ENCODE data around the gene BBS9.

The BBS9 gene

GRCh38 chr7:33643530-33643929 lies 514.2 kb downstream of the BBS9 start:
- no peak for TF ChIP-seq CTCF (conservative IDR thresholded peaks at IDR 0.05; ENCODE audit: low read length)
- no peak overlapping the region for H3K4me3 ChIP-seq (ENCODE audit: low read length)
- DNase-seq (ENCODE audit: low read depth), result no peak

- no peak for TF ChIP-seq CTCF (conservative IDR thresholded peaks at IDR 0.05; ENCODE audit: low read length)
- no peak for DNase-seq (ENCODE audit: low read depth)
- no peak overlapping the region for H3K4me3 ChIP-seq (ENCODE audit: low read length)
These were observed 515.1 kb downstream of the BBS9 start for GRCh38 chr7:33644489-33644888.

- no peak for TF ChIP-seq CTCF (conservative IDR thresholded peaks at IDR 0.05; ENCODE audit: low read length)
- H3K4me3 ChIP-seq (ENCODE audit: low read length), result no peak overlapping the region
- peak; percentile 73 for DNase-seq (ENCODE audit: low read depth)
These were observed 515.7 kb downstream of the BBS9 start for GRCh38 chr7:33645104-33645503.

- TF ChIP-seq CTCF (conservative IDR thresholded peaks at IDR 0.05; ENCODE audit: low read length), result no peak
- H3K4me3 ChIP-seq (ENCODE audit: low read length), result no peak overlapping the region
- DNase-seq (ENCODE audit: low read depth), result no peak
These were observed 516.8 kb downstream of the BBS9 start for GRCh38 chr7:33646166-33646565.

GRCh38 chr7:33646891-33647391 lies 517.6 kb downstream of the BBS9 start:
- H3K4me3 ChIP-seq (ENCODE audit: low read length), result no peak overlapping the region
- no peak for TF ChIP-seq CTCF (conservative IDR thresholded peaks at IDR 0.05; ENCODE audit: low read length)
- DNase-seq (ENCODE audit: low read depth), result no peak

GRCh38 chr7:33649476-33650441 lies 520.4 kb downstream of the BBS9 start:
- DNase-seq (ENCODE audit: low read depth), result no peak
- TF ChIP-seq CTCF (conservative IDR thresholded peaks at IDR 0.05; ENCODE audit: low read length), result no peak

GRCh38 chr7:33650828-33651227 lies 521.5 kb downstream of the BBS9 start:
- DNase-seq (ENCODE audit: low read depth), result peak; percentile 82
- 0 out of 2 replicates have a peak overlapping the region, but pooled peaks have one; percentile 2 for H3K4me3 ChIP-seq (ENCODE audit: low read length)
- TF ChIP-seq CTCF (conservative IDR thresholded peaks at IDR 0.05; ENCODE audit: low read length), result no peak

More at GRCh38 chr7:33649476-33650441, 520.4 kb downstream of the BBS9 start:
- no peak overlapping the region for H3K4me3 ChIP-seq (ENCODE audit: low read length)

All from AG10803 (cell line).